Fibroblast of lung (primary cell): Measurements from ENCODE around the gene RGS10.

Experiments used
- EZH2 ChIP-seq: IDR thresholded peaks from 2 replicates; pipeline ENCODE4 v1.5.1; 2012; ENCODE audit warnings: low read length, control low read depth, mild to moderate bottlenecking; ENCODE audit errors: missing control alignments
- TF ChIP-seq, protein P1 (sequence below), 2 donors: IDR thresholded peaks in 1 of 2; conservative IDR thresholded peaks in 1 of 2; 1 replicate in 1 of 2; 2 replicates in 1 of 2; pipeline ENCODE4 v1.5.1; 2011 to 2012; ENCODE audit warnings: low read length in 2 of 2, control low read depth in 1 of 2, inconsistent platforms in 1 of 2, low read depth in 1 of 2, mild to moderate bottlenecking in 1 of 2

DNA sequence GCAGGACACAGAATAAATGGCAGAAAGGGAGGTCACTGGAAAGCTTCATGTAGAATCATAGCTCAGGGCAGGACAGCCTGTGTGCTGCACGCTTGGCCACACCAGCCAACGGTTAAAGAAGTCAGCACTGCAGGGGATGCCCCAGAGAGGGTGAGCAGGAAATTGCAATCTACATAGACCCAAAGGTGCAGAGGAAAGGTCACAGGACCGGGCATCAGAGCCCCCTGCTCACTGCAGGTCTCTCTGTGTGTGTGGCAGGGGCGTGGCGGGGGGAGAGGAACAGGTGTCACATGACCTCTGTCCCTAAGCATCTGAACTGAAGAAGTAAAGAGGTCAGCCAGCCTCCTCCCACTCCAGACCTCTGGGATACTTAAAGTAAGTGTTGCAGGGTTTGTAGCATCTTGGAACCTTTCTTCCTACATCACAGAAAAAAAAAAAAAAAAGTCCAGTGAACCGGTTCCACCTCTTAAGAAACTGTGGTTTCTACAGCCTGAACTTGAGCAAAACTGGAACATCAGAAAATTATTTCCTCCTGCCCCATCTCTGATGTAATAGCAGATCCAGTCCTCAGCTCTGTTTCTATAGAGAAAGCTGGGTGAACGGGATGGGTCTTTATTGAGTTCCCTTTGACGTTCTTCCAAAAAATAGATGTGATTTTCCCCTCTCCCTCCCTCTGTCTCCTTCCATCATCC, 64.3 kb downstream of the RGS10 start:
- TF ChIP-seq, protein P1, sequence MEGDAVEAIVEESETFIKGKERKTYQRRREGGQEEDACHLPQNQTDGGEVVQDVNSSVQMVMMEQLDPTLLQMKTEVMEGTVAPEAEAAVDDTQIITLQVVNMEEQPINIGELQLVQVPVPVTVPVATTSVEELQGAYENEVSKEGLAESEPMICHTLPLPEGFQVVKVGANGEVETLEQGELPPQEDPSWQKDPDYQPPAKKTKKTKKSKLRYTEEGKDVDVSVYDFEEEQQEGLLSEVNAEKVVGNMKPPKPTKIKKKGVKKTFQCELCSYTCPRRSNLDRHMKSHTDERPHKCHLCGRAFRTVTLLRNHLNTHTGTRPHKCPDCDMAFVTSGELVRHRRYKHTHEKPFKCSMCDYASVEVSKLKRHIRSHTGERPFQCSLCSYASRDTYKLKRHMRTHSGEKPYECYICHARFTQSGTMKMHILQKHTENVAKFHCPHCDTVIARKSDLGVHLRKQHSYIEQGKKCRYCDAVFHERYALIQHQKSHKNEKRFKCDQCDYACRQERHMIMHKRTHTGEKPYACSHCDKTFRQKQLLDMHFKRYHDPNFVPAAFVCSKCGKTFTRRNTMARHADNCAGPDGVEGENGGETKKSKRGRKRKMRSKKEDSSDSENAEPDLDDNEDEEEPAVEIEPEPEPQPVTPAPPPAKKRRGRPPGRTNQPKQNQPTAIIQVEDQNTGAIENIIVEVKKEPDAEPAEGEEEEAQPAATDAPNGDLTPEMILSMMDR (conservative IDR thresholded peaks at IDR 0.05 in 1 of 2, IDR thresholded peaks at IDR 0.05 in 1 of 2; ENCODE audit: low read depth in 1 of 2, low read length in 2 of 2), result no peak
- no peak for TF ChIP-seq EZH2
